ENCODE measurements around the gene ADNP.
A peak's percentile ranks its signal among the peaks of the same experiment; 100 is the strongest.

Gene ADNP

DNA sequence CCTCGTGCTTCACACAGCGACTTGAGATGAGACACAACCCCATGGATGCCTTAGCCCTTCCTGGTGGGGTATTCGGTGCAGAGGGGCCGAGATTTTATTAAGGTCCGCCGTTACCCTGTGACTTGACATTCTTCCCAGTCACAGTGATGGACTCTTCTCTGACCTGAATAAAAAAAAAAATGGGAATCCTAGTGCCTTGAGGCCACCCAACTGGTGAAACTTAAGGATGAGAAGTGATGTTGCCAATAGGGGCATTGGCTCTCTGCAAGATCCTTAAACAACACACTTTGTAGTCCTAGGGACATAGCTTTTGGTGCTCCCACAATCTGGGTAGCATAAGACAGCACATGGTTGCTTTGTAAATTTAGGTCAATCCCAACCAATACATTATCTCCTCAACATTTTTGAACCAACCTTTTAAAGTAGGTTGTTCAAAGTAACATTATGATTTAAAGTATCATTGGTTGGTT, 814 bp upstream of the ADNP start:
- DNase-seq (ENCODE audit: low spot score), result no peak

DNA sequence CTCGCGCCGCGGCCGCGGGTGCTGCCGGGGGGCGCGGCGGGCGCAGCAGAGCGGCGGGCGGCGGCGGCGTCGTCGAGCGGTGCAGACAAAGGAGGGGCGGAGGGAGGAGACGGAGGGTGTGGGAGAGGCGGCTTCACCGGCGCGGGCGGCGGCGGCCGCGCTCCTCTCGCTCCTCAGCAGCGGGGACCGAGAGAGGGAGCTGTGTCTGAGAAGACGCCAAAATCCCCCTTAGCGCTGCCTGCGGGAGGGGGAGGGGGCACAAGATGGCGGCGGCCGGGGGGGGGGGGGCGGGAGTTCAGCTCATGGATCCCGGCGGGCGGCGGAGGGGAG, 296 bp downstream of the ADNP start:
- DNase-seq (ENCODE audit: low spot score), result no peak

DNA sequence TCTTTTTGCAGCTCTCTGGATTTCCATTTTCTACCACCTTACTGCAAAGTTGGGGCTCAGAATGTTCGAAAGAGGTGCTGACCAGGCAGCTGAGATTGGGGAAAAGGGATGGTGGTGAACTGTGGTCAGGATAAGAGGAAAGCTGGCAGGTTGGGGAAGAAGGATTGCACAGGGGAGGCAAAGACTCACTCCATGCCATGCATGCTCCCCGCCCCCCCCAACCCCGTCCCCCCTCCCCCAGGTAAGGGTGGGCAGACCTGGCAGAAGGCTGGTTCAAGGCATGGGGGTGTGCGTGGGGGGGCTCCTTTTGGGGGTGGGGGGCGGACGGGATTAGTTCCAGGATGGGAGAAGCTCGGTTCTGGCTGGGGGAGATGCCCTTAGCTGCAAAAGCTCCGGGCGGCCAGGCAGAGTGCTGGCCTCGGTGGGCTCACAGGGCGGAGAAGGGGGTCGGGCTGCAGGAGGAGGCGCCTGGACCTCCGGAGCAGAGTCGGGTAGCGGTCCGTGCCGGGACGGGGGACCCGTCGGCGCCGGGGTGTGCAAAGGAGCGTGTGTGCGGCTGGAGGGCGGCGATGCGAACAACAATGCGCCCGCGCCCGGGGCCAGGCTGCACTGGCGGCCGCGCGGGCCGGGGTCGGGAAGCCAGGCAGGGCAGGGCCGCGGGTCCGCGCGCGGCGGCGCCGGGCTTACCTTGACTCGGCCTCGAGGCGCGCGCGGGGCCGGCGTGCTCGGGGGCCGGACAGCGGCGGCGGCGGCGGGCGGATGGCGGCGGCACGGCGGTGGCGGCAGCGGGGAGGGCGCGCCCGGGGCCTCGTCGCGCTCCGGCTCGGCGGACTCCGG, 880 bp downstream of the ADNP start:
- peak; percentile 60 for DNase-seq (ENCODE audit: low spot score)

DNA sequence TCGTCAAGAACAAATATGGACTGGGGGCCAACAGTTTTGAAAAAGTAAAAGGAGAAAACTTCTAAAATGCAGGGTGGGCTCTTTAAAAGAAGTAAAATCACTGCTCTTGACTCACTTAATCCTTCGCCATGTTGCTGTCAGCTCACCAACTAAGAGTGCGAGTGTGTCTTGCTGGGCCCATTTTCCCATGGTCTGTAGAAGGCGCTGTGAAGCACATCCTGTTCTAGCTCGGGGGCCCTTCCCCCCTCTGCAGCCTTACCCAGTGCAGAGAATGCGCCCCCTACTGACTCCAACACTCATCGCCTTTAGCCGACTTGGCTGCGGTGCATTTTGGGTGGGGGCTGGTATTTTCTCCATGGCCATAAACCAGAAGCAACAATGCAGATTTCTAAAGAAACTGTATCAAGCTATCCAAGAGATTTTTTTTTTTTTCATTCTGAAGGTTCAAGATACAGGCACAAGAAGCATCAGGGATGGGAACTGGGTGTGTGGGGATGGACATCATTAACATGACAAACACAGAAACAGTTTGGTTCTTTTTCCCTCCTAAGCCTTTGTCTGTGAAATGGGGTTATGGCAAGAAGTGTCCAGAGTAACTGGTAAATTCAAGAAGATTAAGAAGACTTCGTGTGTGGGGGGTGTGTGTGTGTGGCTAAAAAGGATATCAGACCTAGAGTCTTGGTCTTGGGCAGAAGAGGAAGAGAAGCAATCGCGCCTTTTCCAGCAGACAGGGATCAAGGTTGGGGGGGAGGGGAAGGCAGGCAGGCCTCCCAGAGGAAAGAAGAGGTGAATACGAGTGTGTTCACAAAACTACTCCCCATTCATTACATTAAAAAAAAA, 1.7 kb downstream of the ADNP start:
- peak; percentile 93 for DNase-seq (ENCODE audit: low spot score)

DNA sequence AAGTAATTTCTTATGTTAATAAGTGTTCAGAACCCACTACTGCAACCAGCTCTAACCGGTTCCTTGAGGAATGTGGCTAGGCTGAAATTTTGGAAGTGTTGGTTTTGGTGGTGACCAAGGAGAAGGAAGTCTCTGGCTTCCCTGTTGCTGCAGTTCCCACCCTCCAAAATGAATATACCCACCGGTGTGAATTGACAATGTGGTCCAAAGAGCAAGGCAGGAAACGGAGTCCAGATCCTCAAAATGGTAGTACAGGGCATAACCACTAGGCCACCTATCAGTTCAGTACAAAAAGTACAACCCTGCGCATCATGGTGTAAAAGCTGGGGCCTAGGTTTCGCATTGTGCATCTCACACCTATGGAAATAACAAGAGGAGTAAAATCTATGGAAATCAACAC, 2.8 kb downstream of the ADNP start:
- DNase-seq (ENCODE audit: low spot score), result no peak

DNA sequence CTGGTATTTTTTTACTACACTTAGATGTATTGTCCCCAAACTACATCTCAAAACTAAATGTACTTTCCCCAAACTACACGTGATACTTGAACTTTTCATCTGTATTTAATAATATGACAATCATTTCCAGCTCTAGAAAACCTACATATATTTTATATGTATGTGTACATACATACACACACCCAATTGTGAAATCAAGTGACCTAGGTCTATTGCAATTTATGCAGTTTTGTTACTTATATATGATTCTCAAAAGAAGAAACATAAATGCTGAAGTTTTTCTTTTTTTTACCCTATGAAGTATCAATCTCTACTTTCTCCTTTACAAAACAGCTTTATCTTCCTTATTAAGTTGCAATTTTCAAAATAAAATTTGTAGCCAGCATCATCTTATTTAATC, 4.7 kb downstream of the ADNP start:
- no peak for DNase-seq (ENCODE audit: low spot score)

DNA sequence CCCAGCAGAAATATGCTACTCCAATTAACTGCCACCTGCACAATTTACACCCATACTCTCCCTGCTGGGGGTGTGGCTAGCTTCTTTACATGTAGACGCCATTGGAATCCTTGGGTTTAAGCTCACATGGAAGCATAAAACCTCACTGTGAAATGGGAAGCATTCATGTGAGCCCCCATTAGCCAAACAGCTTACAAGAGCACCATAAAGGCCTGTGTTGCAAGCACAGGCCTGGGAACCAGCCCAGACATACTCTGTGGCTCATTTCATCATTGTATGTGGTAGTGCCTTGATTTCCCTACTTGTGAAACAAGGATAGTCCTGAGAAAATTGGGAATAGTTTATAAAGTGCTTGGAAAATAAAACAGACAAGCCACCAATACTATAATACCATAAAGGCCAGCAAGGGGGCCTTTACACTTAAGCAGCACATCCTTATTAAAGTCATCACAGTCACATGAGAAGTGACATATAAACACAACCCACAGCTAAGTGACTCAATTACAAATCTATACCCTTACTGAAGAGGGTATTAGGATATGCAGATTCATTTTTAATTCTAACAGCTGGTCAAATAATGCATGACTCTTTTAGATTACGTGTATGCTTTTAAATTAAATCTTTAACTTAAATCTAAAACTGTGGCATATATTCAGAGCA, 6.8 kb downstream of the ADNP start:
- DNase-seq (ENCODE audit: low spot score), result no peak

DNA sequence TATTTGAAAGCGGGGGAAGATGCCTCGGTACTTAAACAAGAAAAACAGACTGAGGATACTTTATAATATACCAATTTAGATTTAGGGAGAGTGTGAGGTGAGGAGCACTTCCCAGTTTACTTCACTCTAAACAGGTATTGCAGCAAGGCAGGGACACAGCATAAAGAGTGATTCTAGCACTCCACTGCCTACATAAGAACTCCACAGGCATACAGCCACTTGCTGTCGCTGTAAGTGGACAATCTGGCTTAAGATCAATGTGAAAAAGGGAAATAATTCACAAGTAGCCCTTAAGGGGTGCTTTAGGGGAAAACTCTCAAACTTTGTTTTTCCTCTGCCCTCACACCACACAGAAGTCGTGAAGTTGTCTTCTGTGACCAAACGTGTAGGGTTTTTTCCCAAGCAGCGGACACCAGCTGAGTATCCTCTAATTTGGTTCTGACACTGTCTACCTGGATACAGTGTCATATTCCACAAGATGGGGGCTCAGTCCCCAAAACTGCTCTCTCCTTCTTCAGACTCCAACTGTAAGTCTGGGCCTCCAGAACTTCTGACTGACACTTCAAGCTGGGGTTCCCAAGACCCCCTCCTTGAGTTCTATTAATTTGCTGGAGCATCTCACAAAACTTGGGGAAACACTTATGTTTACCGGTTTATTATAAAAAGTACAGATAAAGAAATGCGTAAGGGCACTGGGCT, 9.3 kb downstream of the ADNP start:
- no peak for DNase-seq (ENCODE audit: low spot score)

DNA sequence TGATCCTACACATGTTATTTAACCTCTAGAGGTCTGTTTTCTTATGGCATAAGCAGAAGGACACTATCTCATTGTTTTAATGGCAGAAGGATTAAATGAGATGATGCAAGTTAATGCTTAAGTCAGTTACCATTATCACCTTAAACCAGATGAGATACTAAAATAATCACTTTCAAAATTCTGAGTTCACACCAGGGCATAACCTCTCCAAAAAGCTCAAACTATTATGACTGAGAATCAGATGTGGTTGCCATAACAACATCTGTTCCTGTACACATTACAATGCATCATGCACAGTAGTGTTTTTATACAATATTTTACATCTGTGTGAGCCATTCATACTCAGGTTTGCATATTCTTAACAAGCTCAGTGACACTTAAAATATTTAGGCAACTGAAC, 10.2 kb downstream of the ADNP start:
- DNase-seq (ENCODE audit: low spot score), result no peak

DNA sequence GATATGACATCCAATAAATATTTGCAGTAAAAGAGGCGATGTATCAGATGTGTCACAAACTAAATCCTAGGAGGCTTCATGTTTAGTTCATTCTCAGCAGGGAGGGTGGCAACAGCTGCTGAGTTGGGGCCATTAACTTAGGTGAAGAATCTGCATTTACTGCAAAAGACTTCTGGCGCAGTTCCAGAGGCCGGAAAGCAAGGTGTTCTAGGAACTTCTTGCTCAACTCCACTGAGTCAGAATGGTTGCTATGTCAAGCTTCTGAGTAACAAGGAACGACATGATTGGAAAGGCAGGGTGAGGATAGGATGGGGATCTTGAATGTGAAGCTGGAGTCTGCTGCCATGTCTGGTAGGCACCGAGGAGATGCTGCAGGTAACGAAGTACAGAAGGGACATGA, 11.7 kb downstream of the ADNP start:
- DNase-seq (ENCODE audit: low spot score), result no peak

DNA sequence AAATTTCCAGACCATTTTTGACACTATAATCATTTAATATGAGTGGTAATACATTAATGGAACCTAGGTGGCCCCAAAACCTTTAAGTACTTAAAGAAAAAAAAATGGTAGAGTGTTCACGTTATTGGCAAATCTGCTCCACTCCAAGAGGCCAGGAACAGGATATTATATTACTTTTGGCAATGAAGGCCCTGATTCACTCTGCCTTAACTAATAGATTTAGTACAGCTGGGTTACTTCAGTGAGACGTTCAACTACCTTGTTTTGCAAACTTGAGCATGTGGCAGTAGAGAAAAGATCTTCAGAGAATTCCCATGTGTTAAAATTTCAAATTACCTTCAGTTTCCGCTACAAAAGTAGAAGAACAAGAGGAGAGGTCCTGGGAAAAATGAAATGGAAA, 12.8 kb downstream of the ADNP start:
- DNase-seq (ENCODE audit: low spot score), result no peak

DNA sequence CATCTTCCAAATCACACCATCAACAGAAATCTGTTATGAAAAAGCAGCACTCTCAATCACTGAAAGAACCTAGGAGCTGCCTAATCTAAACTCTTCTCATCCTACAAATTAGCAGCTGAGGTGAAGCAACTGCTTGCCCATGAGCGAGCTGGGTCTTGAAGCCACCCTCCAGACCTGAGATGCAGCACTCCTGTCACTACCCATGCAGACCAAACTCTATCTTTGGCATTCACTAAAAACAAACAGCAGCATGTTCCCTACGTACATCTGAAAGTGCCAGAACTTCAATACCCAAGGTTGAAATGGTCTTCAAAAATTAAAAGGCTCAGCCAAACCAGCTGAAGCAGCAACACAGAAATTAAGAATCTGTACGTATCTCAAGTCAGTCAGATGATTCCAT, 14.3 kb downstream of the ADNP start:
- no peak for DNase-seq (ENCODE audit: low spot score)

DNA sequence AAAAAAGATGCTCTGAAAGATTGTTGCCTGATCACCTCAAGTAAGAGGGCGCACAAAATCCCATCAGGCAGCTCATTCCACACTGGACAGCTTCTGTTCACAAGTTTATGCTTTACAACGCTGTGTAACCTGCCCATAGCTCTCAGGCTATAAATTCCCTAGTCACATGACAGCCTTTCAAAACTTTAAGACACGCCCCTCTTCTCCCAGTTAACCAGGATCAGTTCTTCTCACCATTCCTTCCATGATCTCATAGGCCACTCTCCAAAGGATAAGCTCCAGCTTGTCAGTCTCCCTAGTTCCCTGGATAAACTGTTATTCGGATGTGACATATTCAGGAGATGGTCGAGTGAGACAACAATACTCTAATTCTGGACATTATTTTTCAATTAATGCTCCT, 15.0 kb downstream of the ADNP start:
- DNase-seq (ENCODE audit: low spot score), result no peak

DNA sequence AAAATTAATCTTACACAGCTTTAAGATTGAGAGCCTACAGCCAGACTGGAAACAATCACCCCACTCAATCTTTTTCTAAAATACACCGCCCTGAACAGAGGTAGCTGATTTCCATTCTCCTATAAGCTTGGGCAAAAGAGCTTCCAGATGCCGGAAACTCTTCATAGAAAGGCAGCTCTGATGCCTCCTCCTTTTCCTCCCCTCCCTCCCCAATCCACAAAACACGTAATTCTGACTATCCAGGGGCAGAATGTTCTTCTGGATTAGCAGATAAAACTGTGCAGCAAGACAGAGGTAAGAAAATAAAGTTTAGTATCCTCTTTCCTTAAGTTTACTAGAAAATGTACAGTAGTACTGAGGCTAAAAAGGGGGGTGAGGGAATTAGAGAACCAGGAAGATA, 15.8 kb downstream of the ADNP start:
- no peak for DNase-seq (ENCODE audit: low spot score)

DNA sequence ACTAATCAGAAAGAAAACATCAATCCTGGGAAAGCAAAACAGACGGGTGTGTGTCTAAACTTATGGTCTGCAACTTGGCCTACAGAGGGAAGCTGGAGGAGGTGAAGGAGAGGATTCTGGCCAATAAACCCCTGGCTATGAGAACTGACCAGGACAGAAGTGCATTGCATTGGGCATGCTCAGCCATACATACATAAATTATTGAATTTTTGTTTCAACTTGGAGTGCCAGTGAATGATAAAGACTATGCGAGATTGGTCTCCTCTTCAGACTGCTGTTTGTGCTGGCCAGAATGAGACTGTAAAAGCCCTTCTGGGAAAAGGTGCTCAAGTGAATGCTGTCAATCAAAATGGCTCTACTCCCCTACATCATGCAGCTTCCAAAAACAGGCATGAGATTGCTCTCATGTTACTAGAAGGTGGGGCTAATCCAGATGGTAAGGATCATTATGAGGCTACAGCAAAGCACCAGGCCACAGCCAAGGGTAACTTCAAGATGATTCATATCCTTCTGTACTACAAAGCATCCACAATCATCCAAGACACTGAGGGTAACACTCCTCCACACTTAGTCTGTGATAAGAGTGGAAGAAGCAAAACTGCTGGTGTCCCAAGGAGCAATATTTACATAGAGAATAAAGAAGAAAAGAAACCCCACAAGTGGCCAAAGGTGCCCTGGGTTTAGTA, 17.4 kb downstream of the ADNP start:
- no peak for DNase-seq (ENCODE audit: low spot score)

DNA sequence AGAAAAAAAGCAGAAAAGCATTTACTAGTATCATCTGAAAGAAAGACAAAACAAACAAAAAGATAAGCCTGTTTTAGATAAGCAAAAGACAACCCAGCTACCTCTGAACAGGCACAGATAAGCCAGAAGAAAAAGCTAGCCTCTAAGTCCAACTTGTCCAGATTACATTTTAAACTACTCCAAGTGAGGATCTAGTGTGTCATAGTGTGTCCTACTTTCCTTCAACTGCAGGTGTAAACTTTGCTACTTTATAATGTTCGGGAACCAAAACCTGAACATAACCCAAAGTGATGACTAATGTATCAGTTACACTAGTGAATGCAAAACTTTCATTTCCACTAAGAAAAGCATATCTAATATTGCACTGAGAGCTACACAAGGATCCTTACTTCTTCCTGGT, 19.5 kb downstream of the ADNP start:
- no peak for DNase-seq (ENCODE audit: low spot score)

DNA sequence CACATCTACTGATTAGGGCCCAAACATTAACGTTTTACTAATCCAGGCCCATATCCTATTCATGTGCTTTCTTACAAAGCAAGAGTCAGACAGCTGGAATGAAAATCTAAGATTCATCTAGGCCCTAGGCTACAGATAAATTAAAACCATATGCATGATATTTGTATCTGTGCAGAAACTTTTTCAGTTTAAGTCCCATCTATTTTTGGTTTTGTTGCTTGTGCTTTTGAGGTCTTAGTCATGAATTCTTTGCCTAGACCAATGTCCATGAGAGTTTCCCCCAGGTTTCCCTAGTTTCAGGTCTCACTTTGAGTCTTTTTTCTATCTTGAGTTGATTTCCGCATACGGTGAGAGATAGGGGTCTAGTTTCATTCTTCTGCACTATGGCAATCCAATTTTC, 20.2 kb downstream of the ADNP start:
- DNase-seq (ENCODE audit: low spot score), result no peak

DNA sequence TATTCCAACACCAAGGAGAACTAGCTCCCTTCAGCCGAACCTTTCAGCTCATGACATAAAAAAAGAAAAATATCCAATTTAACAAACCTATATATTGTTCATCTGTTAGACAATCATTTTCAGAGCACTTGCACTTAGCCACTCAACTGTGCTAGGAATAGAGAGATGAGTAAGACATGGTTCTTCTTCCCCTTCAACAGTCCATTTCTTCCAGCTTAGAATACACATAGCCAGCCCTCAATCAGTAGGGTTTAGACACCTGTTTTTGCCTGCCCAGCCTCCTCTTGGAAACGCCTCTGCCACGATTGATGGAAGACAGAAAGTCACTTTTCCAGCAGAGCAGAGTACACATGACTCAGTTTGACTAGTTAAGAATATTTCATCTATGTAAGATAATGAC, 21.8 kb downstream of the ADNP start:
- no peak for DNase-seq (ENCODE audit: low spot score)

DNA sequence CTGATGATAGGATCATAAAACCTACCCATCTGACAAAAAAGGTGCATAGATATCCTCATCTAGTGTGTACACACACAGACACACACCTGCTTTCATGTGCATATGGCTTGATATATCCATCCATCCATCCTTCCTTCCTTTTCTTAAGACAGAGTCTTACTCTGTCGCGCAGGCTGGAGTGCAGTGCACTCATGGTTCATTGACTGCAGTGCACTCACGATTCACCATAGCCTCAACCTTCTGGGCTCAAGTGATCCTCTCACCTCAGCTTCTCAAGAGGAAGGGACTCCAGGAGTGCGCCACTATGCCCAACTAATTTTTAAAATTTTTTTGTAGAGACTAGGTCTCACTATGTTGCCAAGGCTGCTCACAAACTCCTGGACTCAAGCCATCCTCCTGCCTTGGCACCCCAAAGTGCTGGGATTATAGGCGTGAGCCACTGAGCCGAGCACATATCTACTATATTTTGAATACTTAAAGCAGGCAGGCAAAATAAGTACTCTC, 27.1 kb downstream of the ADNP start:
- no peak for DNase-seq (ENCODE audit: low spot score)

DNA sequence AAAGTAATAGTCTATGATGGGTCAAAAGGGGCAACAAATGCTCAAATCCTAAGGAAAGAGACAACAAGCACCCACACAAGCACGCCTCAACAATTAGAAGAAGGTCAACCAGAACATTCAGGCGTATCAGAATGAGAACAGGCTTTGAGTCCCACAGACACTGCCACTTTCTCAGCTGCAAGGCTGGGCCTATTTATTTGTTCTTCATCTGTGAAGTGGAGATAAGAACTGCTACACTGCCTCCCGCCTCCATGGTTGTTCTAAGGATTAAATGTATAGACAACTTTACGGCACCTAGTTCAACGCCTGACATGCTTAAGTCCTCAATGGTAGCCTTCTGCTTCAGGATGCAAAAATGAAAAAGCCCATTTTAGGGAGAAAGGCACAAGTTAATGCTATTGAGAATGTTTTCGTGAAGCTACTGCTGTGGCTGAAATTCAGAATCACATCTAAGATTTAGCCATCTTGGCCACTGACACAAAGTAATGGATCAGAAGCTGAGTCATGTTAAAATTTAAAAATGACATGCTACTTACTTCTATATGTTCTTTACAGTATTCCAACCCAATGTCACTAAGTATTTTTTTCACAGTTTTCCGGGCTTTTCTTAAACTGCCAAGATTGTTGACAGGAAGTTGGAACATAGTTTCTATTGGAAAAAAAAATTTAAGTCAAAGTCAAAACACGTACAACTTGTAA, 27.7 kb downstream of the ADNP start:
- DNase-seq (ENCODE audit: low spot score), result no peak

DNA sequence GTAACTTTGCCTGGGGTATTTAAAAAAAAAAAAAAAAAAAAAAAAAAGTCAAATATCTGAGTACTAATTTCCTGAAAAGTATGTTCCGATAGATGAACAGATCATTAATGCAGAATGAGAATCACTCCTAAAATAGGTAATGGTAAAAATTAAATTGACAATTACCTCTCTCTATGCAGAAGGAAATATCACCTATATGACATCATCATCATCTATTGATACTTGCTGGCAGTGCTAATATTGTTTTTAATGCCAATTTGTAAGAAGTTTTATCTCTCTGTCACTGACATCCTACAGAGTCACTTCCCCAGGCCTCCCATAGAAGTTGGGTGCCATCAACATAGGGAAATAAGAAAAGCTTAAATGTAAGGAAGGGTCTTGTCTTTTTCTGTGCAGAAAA, 29.9 kb downstream of the ADNP start:
- no peak for DNase-seq (ENCODE audit: low spot score)

All from ecto neural progenitor cell (in vitro differentiated cells).